ENCODE measurements around the gene MCU.
"Not testable (repeated sequence)": the region's sequence is repeated elsewhere in the genome, so short reads cannot be mapped to it uniquely, and the experiment has no call there.

Gene MCU, protein sequence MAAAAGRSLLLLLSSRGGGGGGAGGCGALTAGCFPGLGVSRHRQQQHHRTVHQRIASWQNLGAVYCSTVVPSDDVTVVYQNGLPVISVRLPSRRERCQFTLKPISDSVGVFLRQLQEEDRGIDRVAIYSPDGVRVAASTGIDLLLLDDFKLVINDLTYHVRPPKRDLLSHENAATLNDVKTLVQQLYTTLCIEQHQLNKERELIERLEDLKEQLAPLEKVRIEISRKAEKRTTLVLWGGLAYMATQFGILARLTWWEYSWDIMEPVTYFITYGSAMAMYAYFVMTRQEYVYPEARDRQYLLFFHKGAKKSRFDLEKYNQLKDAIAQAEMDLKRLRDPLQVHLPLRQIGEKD

DNA sequence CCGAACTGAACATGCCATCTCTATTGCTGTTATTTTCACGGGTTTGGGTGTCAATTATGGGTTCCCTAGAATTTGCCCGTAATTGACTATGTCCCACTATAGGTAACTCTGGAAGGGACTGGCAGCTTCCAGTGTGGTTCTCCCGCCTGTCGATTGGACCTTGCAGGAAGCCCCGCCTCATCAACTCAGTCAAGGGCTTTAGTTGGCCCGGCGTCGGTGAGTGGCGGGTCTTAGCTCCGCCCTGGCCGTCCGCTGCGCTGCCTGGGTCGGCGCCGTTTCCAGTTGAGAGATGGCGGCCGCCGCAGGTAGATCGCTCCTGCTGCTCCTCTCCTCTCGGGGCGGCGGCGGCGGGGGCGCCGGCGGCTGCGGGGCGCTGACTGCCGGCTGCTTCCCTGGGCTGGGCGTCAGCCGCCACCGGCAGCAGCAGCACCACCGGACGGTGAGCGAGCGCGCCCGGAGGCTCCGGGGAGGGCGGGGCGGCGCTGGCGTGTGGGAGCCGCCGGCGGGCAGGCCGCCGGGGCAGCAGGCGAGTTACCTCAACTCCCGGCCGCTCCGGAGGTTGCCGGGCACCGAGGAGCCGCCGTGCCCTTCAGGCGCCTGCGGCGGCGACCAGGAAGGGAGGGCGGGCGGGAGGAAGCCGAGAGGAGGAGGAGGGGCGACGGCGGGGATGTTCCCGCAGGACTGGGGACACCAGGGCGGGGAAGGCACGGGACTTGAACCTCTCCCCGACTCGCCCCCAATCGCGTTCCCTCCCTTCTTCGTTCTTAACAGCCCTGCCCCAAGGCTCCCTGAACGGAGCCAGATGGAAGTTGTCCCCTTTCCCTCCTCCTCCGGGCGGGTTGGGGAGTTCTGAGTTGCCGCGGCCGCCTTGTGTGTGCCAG, at the start of gene MCU:
TSS of gene MCU (plus strand) at position 281 of the 881 bp plus-strand sequence. CDS start at position 290, 9 bp downstream.
- peak within 1 kb of the TSS; percentile 66 to 68 for H3K4me3 ChIP-seq
- H3K27ac ChIP-seq = peak within 1 kb of the TSS; percentile 91 to 97
- intact Hi-C loops (cut with DNase I; ENCODE audit: low total_unique reads) = loop anchor here (2.0 to 10.0 kb wide), 2 partner anchors 67 to 139 kb away; partner anchors contain the start of gene MICU1
- peaks cover 0 to 48% (median 17%) of the 10 kb centered on the region in 4 donors for H3K4me1 ChIP-seq
- DNase-seq = peak; percentile 96 to 97
- H3K36me3 ChIP-seq = no peaks in the 10 kb centered on the region
- H3K9me3 ChIP-seq = no peaks in the 10 kb centered on the region
- H3K27me3 ChIP-seq = no peaks in the 10 kb centered on the region
- TF ChIP-seq CTCF (IDR thresholded peaks at IDR 0.05) = peak in 1 of 2 experiments; percentile 11

- DNase-seq = no peak
- TF ChIP-seq CTCF (IDR thresholded peaks at IDR 0.05) = no peak
- Histone ChIP-seq H3K4me1 (peaks cover 0 to 6% (median 3%) of the 10 kb centered on the region in 4 donors), H3K9me3 (no peaks in the 10 kb centered on the region), H3K27me3 (no peaks in the 10 kb centered on the region), H3K4me3 (no peak overlapping the region), H3K36me3 (no peaks in the 10 kb centered on the region), H3K27ac (no peak overlapping the region)
- intact Hi-C loops (cut with DNase I; ENCODE audit: low total_unique reads) = no loop called here
Observed at GRCh38 chr10:72642318-72642717, 49.6 kb upstream of the MCU start.

- DNase-seq = no peak
- no peaks in the 10 kb centered on the region for H3K9me3 ChIP-seq
Observed at GRCh38 chr10:72645263-72645858, 46.6 kb upstream of the MCU start.

DNA sequence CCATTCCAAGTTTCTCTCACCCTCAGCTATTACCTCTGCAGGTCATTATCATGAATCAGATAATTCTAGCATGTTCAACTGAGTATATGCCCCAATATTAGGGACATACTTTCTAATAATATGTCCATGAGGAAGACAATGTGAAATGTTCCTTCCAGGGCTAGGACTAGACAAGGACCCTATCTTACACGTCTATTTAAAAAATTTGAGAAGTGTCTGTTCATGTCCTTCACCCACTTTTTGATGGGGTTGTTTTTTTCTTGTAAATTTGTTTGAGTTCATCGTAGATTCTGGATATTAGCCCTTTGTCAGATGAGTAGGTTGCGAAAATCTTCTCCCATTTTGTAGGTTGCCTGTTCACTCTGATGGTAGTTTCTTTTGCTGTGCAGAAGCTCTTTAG, 45.0 kb upstream of the MCU start:
- H3K36me3 ChIP-seq; H3K9me3 ChIP-seq; intact Hi-C loops (cut with DNase I; ENCODE audit: low total_unique reads); H3K27ac ChIP-seq; H3K4me3 ChIP-seq; H3K27me3 ChIP-seq; DNase-seq; H3K4me1 ChIP-seq: not testable (repeated sequence)

More at GRCh38 chr10:72645263-72645858, 46.6 kb upstream of the MCU start:
- intact Hi-C loops (cut with DNase I; ENCODE audit: low total_unique reads) = no loop called here
- no peak for TF ChIP-seq CTCF (IDR thresholded peaks at IDR 0.05)
- no peak overlapping the region for H3K4me3 ChIP-seq
- H3K27me3 ChIP-seq = no peaks in the 10 kb centered on the region
- no peaks in the 10 kb centered on the region for H3K4me1 ChIP-seq
- no peak overlapping the region for H3K27ac ChIP-seq
- H3K36me3 ChIP-seq = no peaks in the 10 kb centered on the region

GRCh38 chr10:72648301-72648700, 43.6 kb upstream of the MCU start:
- Histone ChIP-seq H3K36me3 (no peaks in the 10 kb centered on the region), H3K4me3 (no peak overlapping the region), H3K27ac (no peak overlapping the region), H3K4me1 (no peaks in the 10 kb centered on the region), H3K9me3 (no peaks in the 10 kb centered on the region), H3K27me3 (no peaks in the 10 kb centered on the region)
- DNase-seq = no peak
- TF ChIP-seq CTCF (IDR thresholded peaks at IDR 0.05) = no peak
- intact Hi-C loops (cut with DNase I; ENCODE audit: low total_unique reads) = no loop called here
